GM19452 (cell line): Measurements from ENCODE around the gene RPL29.

ENCODE experiments used
- ATAC-seq: cut with Tn5 transposase; IDR thresholded peaks from one replicate; pipeline ENCODE4 v1.9.1; 2021; ENCODE audit not compliant: unreplicated experiment

The RPL29 gene

DNA sequence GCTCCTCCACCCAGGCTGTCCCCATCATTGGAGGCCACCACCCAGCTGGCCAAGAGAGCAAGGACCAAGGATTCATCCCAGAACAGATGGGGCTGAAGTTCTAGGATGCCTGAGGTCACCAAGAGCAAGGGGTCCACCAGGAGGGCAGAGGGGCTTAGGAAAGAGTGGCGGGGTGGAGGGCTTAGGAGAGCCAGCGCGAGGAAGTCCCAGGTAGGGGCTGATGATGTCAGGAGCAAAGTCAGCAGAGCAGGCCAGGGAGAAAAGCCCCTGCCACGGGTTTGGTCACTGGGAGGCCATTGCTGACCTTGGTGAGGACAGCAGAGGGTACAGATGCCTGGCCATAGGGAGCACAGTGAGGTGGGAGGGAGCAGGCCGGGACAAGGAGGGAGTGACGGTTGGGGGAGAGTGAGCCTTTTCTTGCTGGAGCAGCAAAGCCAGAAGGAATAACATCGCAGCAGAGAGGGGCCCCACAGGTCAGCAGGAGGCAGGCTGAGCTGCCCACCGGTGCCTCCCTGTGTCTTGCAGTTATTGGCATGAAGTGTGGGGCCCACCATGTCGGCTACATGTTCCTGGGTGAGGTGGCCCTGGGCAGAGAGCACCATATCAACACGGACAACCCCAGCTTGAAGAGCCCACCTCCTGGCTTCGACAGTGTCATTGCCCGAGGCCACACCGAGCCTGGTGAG, 48.3 kb downstream of the RPL29 start:
- no peak for ATAC-seq

- ATAC-seq: no peak
Measured at GRCh38 chr3:51946796-51947195, 48.9 kb downstream of the RPL29 start.

DNA sequence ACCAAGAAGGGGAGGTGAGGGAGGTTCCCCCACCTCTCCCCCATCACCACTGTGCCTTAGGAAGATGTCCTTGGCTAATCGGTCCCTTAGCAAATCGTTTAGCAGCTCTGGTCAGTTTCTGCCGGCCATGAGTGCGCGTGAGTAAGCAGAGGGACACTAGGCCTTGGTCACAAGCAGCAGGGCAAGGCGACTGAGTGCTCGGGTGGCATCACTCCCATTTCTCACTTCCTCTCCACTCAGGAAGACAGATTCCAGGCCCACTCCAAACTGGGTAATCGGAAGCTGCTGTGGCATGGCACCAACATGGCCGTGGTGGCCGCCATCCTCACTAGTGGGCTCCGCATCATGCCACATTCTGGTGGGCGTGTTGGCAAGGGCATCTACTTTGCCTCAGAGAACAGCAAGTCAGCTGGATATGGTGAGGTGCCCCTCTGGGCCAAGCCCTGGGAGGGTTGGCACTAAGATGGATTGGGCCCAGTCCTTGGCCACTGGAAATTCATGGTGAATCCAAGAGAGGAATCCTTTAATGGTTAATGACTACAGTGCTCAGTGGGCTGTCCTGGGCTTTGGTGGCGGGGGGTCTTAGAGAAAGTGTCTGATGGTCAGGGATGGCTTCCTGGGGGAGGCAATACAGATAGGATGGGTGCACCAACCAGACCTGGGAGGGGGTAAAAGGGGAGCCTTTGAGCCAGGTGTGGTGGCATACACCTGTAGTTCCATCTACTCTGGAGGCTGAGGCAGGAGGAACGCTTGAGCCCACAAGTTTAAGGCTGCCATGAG, 49.6 kb downstream of the RPL29 start:
- ATAC-seq: no peak

GRCh38 chr3:51945031-51945840, 50.5 kb downstream of the RPL29 start:
- no peak for ATAC-seq

- ATAC-seq: no peak
Measured at GRCh38 chr3:51944451-51945021, 51.2 kb downstream of the RPL29 start.
